ENCODE measurements around the gene CD302. TPM values are rescaled to one million over a fixed set of nuclear protein-coding genes. Genes with fewer than 3 reads are reported as not detected.

CD302 gene
- total and polyA plus RNA-seq, 2 donors (not counting 3 experiments of a cell fraction or from before 2014, with no cell fraction given), result 10.4 to 10.6 TPM

- Histone ChIP-seq H3K9me1 (replicated peaks; ENCODE audit: control insufficient read depth, extremely low read depth, insufficient read depth, low read length) (no peaks in the 10 kb centered on the region), H3K27me3 (ENCODE audit: control insufficient read depth in 2 of 2, insufficient read depth in 2 of 2, low read length in 2 of 2) (no peaks in the 10 kb centered on the region), H3K4me3 (replicated peaks in 1 of 3; ENCODE audit: insufficient read depth in 1 of 3, low read depth in 1 of 3, low read length in 3 of 3) (no peak overlapping the region), H3K27ac (ENCODE audit: insufficient read depth, low read depth, low read length) (no peak overlapping the region), H3K9ac (replicated peaks; ENCODE audit: extremely low read depth, insufficient read depth, low read length) (no peak overlapping the region), H2AFZ (ENCODE audit: low read depth, low read length) (no peak overlapping the region), H4K20me1 (replicated peaks; ENCODE audit: control insufficient read depth, extremely low read depth, insufficient read depth, low read length) (no peaks in the 10 kb centered on the region), H3K9me3 (replicated peaks; ENCODE audit: control insufficient read depth, insufficient read depth, low read length) (no peaks in the 10 kb centered on the region), H3K36me3 (ENCODE audit: control insufficient read depth in 2 of 2, extremely low read depth in 1 of 2, insufficient read depth in 2 of 2, low read length in 2 of 2) (no peaks in the 10 kb centered on the region), H3K4me1 (ENCODE audit: control insufficient read depth, extremely low read depth, insufficient read depth, low read length) (no peaks in the 10 kb centered on the region), H3K79me2 (ENCODE audit: control insufficient read depth, insufficient read depth, low read length) (no peaks in the 10 kb centered on the region), H3K4me2 (ENCODE audit: insufficient read depth, low read length) (no peak overlapping the region)
- POLR2A ChIA-PET, result no interaction called here
- dilution Hi-C loops (cut with MboI; ENCODE audit: extremely low pct_ligation_motif_present, low sequenced_read_pairs) (no loop called here), intact Hi-C loops (cut with micrococcal nuclease) (no loop called here)
- no peak for DNase-seq (ENCODE audit: low read depth, low spot score)
- TF ChIP-seq POLR2AphosphoS5 (IDR thresholded peaks at IDR 0.05; ENCODE audit: insufficient read depth, low read depth, low read length), result no peak
- no peak for TF ChIP-seq MAX (IDR thresholded peaks at IDR 0.05; ENCODE audit: insufficient read depth, insufficient read length)
- no peak for TF ChIP-seq MYC (IDR thresholded peaks at IDR 0.05; ENCODE audit: low read depth, low read length)
- no peak for TF ChIP-seq GATA2 (IDR thresholded peaks at IDR 0.05; ENCODE audit: insufficient read depth, insufficient read length, low read depth, low read length)
- TF ChIP-seq CTCF (IDR thresholded peaks at IDR 0.05; ENCODE audit: extremely low read depth in 1 of 2, insufficient read depth in 1 of 2, low read depth in 1 of 2, low read length in 2 of 2), result no peak
- TF ChIP-seq POLR2A (IDR thresholded peaks at IDR 0.05; ENCODE audit: low read depth, low read length), result no peak
- TF ChIP-seq EZH2 (IDR thresholded peaks at IDR 0.05; ENCODE audit: borderline replicate concordance, low read depth, low read length, severe bottlenecking), result no peak
- TF ChIP-seq FOS (IDR thresholded peaks at IDR 0.05; ENCODE audit: borderline replicate concordance, insufficient read depth, low read length), result no peak
- TF ChIP-seq JUN (IDR thresholded peaks at IDR 0.05; ENCODE audit: borderline replicate concordance, insufficient read depth, insufficient read length, low read depth), result no peak
- no TSS peak for BruUV-seq (replicated peaks)
- FAIRE-seq, result no peak
- CTCF ChIA-PET, result interaction anchor here (0.8 to 1.5 kb wide), 2 partner anchors 21 to 81 kb away, joined by 4 to 5 read pairs; no protein-coding TSS in a partner anchor
These were observed 42.6 kb upstream of the CD302 start for GRCh38 chr2:159840616-159841015.

Measured in endothelial cell of umbilical vein (primary cell).